PFSK-1 (cell line): ENCODE measurements around the gene STK35.

ENCODE experiments used
- POLR2AphosphoS5 ChIP-seq: IDR thresholded peaks from 2 replicates; pipeline ENCODE4 v1.6.1; 2012; ENCODE audit warnings: low read depth, mild to moderate bottlenecking, control low read depth, low read length, moderate library complexity
- SIN3A ChIP-seq: IDR thresholded peaks from 2 replicates; pipeline ENCODE4 v1.6.1; 2012; ENCODE audit warnings: mild to moderate bottlenecking, low read length, moderate library complexity, borderline replicate concordance; ENCODE audit not compliant: insufficient read depth
- TF ChIP-seq, protein P1 (sequence below), 2 experiments: IDR thresholded peaks; 2 replicates each; pipeline versions ENCODE4 v1.6.1 to v1.8.0; 2011 to 2012; ENCODE audit warnings: low read depth in 2 of 2, low read length in 2 of 2, control low read depth in 1 of 2, inconsistent platforms in 1 of 2, mild to moderate bottlenecking in 1 of 2, moderate library complexity in 1 of 2; ENCODE audit not compliant: insufficient read depth in 1 of 2

DNA sequence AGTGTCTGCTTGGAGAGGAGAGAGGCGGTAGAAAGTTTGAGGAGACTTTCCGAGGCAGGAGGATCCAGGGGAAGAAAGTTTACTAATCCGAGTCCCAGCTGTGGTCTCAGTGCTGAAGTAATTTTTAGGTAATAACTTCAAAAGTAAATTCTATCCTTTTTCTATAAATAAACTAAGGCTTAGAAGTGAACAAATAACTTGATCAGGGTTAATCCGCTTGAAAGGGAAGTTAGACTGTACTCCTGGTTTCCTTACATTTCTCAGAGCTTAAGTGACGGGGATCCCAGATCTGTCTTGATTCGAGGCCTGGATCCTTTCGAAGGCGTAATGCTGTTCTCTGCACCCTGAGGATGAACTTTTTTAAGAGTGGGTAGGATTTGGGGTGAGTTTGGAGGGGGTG, 2.6 kb downstream of the STK35 start:
- TF ChIP-seq POLR2AphosphoS5 (no peak), SIN3A (no peak)
- TF ChIP-seq, protein P1, sequence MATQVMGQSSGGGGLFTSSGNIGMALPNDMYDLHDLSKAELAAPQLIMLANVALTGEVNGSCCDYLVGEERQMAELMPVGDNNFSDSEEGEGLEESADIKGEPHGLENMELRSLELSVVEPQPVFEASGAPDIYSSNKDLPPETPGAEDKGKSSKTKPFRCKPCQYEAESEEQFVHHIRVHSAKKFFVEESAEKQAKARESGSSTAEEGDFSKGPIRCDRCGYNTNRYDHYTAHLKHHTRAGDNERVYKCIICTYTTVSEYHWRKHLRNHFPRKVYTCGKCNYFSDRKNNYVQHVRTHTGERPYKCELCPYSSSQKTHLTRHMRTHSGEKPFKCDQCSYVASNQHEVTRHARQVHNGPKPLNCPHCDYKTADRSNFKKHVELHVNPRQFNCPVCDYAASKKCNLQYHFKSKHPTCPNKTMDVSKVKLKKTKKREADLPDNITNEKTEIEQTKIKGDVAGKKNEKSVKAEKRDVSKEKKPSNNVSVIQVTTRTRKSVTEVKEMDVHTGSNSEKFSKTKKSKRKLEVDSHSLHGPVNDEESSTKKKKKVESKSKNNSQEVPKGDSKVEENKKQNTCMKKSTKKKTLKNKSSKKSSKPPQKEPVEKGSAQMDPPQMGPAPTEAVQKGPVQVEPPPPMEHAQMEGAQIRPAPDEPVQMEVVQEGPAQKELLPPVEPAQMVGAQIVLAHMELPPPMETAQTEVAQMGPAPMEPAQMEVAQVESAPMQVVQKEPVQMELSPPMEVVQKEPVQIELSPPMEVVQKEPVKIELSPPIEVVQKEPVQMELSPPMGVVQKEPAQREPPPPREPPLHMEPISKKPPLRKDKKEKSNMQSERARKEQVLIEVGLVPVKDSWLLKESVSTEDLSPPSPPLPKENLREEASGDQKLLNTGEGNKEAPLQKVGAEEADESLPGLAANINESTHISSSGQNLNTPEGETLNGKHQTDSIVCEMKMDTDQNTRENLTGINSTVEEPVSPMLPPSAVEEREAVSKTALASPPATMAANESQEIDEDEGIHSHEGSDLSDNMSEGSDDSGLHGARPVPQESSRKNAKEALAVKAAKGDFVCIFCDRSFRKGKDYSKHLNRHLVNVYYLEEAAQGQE (IDR thresholded peaks at IDR 0.05; ENCODE audit: insufficient read depth in 1 of 2, low read depth in 2 of 2, low read length in 2 of 2): no peak
